NOMO-1 treated with DMSO at 0.1 percent for 48 hours (cell line): ENCODE data around the gene ZNF771.

Experiments
- DNase-seq: peaks from one replicate; lab custom pipeline; 2025; ENCODE audit not compliant: unreplicated experiment; lab: John Stamatoyannopoulos, UW

The ZNF771 gene

GRCh38 chr16:30397776-30398660, 9.4 kb upstream of the ZNF771 start:
- no peak for DNase-seq

- no peak for DNase-seq
Measured at GRCh38 chr16:30398661-30399434, 8.6 kb upstream of the ZNF771 start.

- DNase-seq: no peak
Measured at GRCh38 chr16:30399435-30400186, 7.8 kb upstream of the ZNF771 start.

- no peak for DNase-seq
Measured at GRCh38 chr16:30401768-30402425, 5.5 kb upstream of the ZNF771 start.

- DNase-seq: no peak
Measured at GRCh38 chr16:30406795-30407101, 658 bp upstream of the ZNF771 start.

GRCh38 chr16:30407804-30408534, 563 bp downstream of the ZNF771 start:
- DNase-seq: no peak

- DNase-seq: peak; percentile 84
Measured at GRCh38 chr16:30409125-30410060, 2.0 kb downstream of the ZNF771 start.

GRCh38 chr16:30413112-30413806, 5.9 kb downstream of the ZNF771 start:
- no peak for DNase-seq

GRCh38 chr16:30414159-30414558, 6.8 kb downstream of the ZNF771 start:
- no peak for DNase-seq

- DNase-seq: no peak
Measured at GRCh38 chr16:30416047-30416603, 8.7 kb downstream of the ZNF771 start.

GRCh38 chr16:30416624-30417528, 9.5 kb downstream of the ZNF771 start:
- no peak for DNase-seq

- DNase-seq: peak; percentile 87
Measured at GRCh38 chr16:30417529-30418349, 10.3 kb downstream of the ZNF771 start.

- DNase-seq: no peak
Measured at GRCh38 chr16:30418350-30419181, 11.2 kb downstream of the ZNF771 start.

GRCh38 chr16:30421010-30421409, 13.6 kb downstream of the ZNF771 start:
- DNase-seq: no peak

- no peak for DNase-seq
Measured at GRCh38 chr16:30428055-30428454, 20.6 kb downstream of the ZNF771 start.

- no peak for DNase-seq
Measured at GRCh38 chr16:30429418-30429677, 21.9 kb downstream of the ZNF771 start.
